Measurements from ENCODE around the gene SULT2A1. TPM values are rescaled to one million over a fixed set of nuclear protein-coding genes. Genes with fewer than 3 reads are reported as not detected.
"Not testable (repeated sequence)": the region's sequence is repeated elsewhere in the genome, so short reads cannot be mapped to it uniquely, and the experiment has no call there.

SULT2A1 gene
- total RNA-seq, 3 donors from 2014 or later = 0.10 to 0.16 (median 0.11) TPM

GRCh38 chr19:47885067-47885463 is 1.1 kb downstream of the SULT2A1 start:
- ATAC-seq (no peak), DNase-seq (no peak)
- no peak overlapping the region for H3K4me3 Mint-ChIP-seq
- no peaks in the 10 kb centered on the region for H3K9me3 Mint-ChIP-seq
- H3K36me3 Mint-ChIP-seq (ENCODE audit: insufficient read depth) = no peaks in the 10 kb centered on the region
- H3K4me1 Mint-ChIP-seq (ENCODE audit: low read depth) = no peaks in the 10 kb centered on the region
- H3K27me3 Mint-ChIP-seq (ENCODE audit: low read depth) = peaks cover 18% of the 10 kb centered on the region

GRCh38 chr19:47882890-47883289 is 3.2 kb downstream of the SULT2A1 start:
- no peak for DNase-seq
- peaks cover 3% of the 10 kb centered on the region for H3K9me3 Mint-ChIP-seq
- H3K27me3 Mint-ChIP-seq (ENCODE audit: low read depth) = peaks cover 25% of the 10 kb centered on the region
- H3K36me3 Mint-ChIP-seq (ENCODE audit: insufficient read depth) = no peaks in the 10 kb centered on the region
- no peak overlapping the region for H3K4me3 Mint-ChIP-seq
- no peak for ATAC-seq
- H3K4me1 Mint-ChIP-seq (ENCODE audit: low read depth) = no peaks in the 10 kb centered on the region

GRCh38 chr19:47881757-47882156 is 4.4 kb downstream of the SULT2A1 start:
- Mint-ChIP-seq H3K4me3 (no peak overlapping the region), H3K27me3 (ENCODE audit: low read depth) (peaks cover 25% of the 10 kb centered on the region), H3K36me3 (ENCODE audit: insufficient read depth) (no peaks in the 10 kb centered on the region), H3K9me3 (peaks cover 3% of the 10 kb centered on the region), H3K4me1 (ENCODE audit: low read depth) (no peaks in the 10 kb centered on the region)
- DNase-seq (no peak), ATAC-seq (no peak)

GRCh38 chr19:47879385-47879784 is 6.7 kb downstream of the SULT2A1 start:
- not testable (repeated sequence) for H3K4me3 Mint-ChIP-seq; H3K36me3 Mint-ChIP-seq (ENCODE audit: insufficient read depth); DNase-seq; H3K9me3 Mint-ChIP-seq; H3K4me1 Mint-ChIP-seq (ENCODE audit: low read depth); ATAC-seq
- peaks cover 28% of the 10 kb centered on the region for H3K27me3 Mint-ChIP-seq (ENCODE audit: low read depth)

- H3K27me3 Mint-ChIP-seq (ENCODE audit: low read depth) = peaks cover 31% of the 10 kb centered on the region
- H3K4me3 Mint-ChIP-seq = no peak overlapping the region
- H3K9me3 Mint-ChIP-seq = peaks cover 3% of the 10 kb centered on the region
These were observed 7.2 kb downstream of the SULT2A1 start for GRCh38 chr19:47878906-47879305.

GRCh38 chr19:47865166-47865565 is 20.9 kb downstream of the SULT2A1 start:
- H3K9me3 Mint-ChIP-seq = no peaks in the 10 kb centered on the region
- ATAC-seq (no peak), DNase-seq (no peak)
- no peak overlapping the region for H3K4me3 Mint-ChIP-seq
- no peaks in the 10 kb centered on the region for H3K36me3 Mint-ChIP-seq (ENCODE audit: insufficient read depth)
- H3K4me1 Mint-ChIP-seq (ENCODE audit: low read depth) = peaks cover 1% of the 10 kb centered on the region
- peaks cover 21% of the 10 kb centered on the region for H3K27me3 Mint-ChIP-seq (ENCODE audit: low read depth)

More at GRCh38 chr19:47878906-47879305, 7.2 kb downstream of the SULT2A1 start:
- ATAC-seq (no peak), DNase-seq (no peak)
- no peaks in the 10 kb centered on the region for H3K4me1 Mint-ChIP-seq (ENCODE audit: low read depth)
- no peaks in the 10 kb centered on the region for H3K36me3 Mint-ChIP-seq (ENCODE audit: insufficient read depth)

GRCh38 chr19:47863514-47863936 is 22.6 kb downstream of the SULT2A1 start:
- H3K9me3 Mint-ChIP-seq = no peaks in the 10 kb centered on the region
- peak; percentile 85 for DNase-seq
- no peaks in the 10 kb centered on the region for H3K4me1 Mint-ChIP-seq (ENCODE audit: low read depth)
- H3K36me3 Mint-ChIP-seq (ENCODE audit: insufficient read depth) = no peaks in the 10 kb centered on the region
- ATAC-seq = peak; percentile 98
- H3K4me3 Mint-ChIP-seq = no peak overlapping the region
- H3K27me3 Mint-ChIP-seq (ENCODE audit: low read depth) = peaks cover 22% of the 10 kb centered on the region

- ATAC-seq = no peak
These were observed 24.5 kb downstream of the SULT2A1 start for GRCh38 chr19:47861630-47862029.

GRCh38 chr19:47860602-47861297 is 25.4 kb downstream of the SULT2A1 start:
- no peak for ATAC-seq
- DNase-seq = no peak
- H3K9me3 Mint-ChIP-seq = no peaks in the 10 kb centered on the region
- H3K36me3 Mint-ChIP-seq (ENCODE audit: insufficient read depth) = no peaks in the 10 kb centered on the region
- no peaks in the 10 kb centered on the region for H3K4me1 Mint-ChIP-seq (ENCODE audit: low read depth)
- no peak overlapping the region for H3K4me3 Mint-ChIP-seq
- peaks cover 29% of the 10 kb centered on the region for H3K27me3 Mint-ChIP-seq (ENCODE audit: low read depth)

More at GRCh38 chr19:47861630-47862029, 24.5 kb downstream of the SULT2A1 start:
- Mint-ChIP-seq H3K4me3 (no peak overlapping the region), H3K4me1 (ENCODE audit: low read depth) (no peaks in the 10 kb centered on the region), H3K36me3 (ENCODE audit: insufficient read depth) (no peaks in the 10 kb centered on the region), H3K27me3 (ENCODE audit: low read depth) (peaks cover 29% of the 10 kb centered on the region), H3K9me3 (no peaks in the 10 kb centered on the region)
- DNase-seq = no peak

- not testable (repeated sequence) for H3K9me3 Mint-ChIP-seq; H3K36me3 Mint-ChIP-seq (ENCODE audit: insufficient read depth); H3K4me1 Mint-ChIP-seq (ENCODE audit: low read depth); ATAC-seq; H3K4me3 Mint-ChIP-seq; DNase-seq
- H3K27me3 Mint-ChIP-seq (ENCODE audit: low read depth) = peaks cover 25% of the 10 kb centered on the region
These were observed 26.3 kb downstream of the SULT2A1 start for GRCh38 chr19:47859838-47860237.

- H3K36me3 Mint-ChIP-seq (ENCODE audit: insufficient read depth); H3K4me3 Mint-ChIP-seq; DNase-seq; H3K4me1 Mint-ChIP-seq (ENCODE audit: low read depth); ATAC-seq; H3K9me3 Mint-ChIP-seq: not testable (repeated sequence)
- H3K27me3 Mint-ChIP-seq (ENCODE audit: low read depth) = peaks cover 24% of the 10 kb centered on the region
These were observed 27.3 kb downstream of the SULT2A1 start, which contains the start of gene TPRX2 for GRCh38 chr19:47858646-47859285. Gene TPRX2, plus strand, starts transcription at chr19:47859235. Its CDS starts 12 bp downstream, at chr19:47859247.

GRCh38 chr19:47858231-47858630 is 27.9 kb downstream of the SULT2A1 start:
- H3K27me3 Mint-ChIP-seq (ENCODE audit: low read depth) = peaks cover 24% of the 10 kb centered on the region
- not testable (repeated sequence) for ATAC-seq; H3K9me3 Mint-ChIP-seq; H3K36me3 Mint-ChIP-seq (ENCODE audit: insufficient read depth); DNase-seq; H3K4me3 Mint-ChIP-seq; H3K4me1 Mint-ChIP-seq (ENCODE audit: low read depth)

GRCh38 chr19:47854459-47854858 is 31.7 kb downstream of the SULT2A1 start:
- no peak overlapping the region for H3K4me3 Mint-ChIP-seq
- peaks cover 4% of the 10 kb centered on the region for H3K4me1 Mint-ChIP-seq (ENCODE audit: low read depth)
- H3K9me3 Mint-ChIP-seq = no peaks in the 10 kb centered on the region
- DNase-seq (no peak), ATAC-seq (no peak)
- H3K36me3 Mint-ChIP-seq (ENCODE audit: insufficient read depth) = no peaks in the 10 kb centered on the region
- peaks cover 35% of the 10 kb centered on the region for H3K27me3 Mint-ChIP-seq (ENCODE audit: low read depth)

GRCh38 chr19:47853003-47853402 is 33.1 kb downstream of the SULT2A1 start:
- ATAC-seq (no peak), DNase-seq (no peak)
- Mint-ChIP-seq H3K9me3 (no peaks in the 10 kb centered on the region), H3K4me1 (ENCODE audit: low read depth) (peaks cover 9% of the 10 kb centered on the region), H3K4me3 (no peak overlapping the region), H3K36me3 (ENCODE audit: insufficient read depth) (no peaks in the 10 kb centered on the region), H3K27me3 (ENCODE audit: low read depth) (peaks cover 44% of the 10 kb centered on the region)

Measured in activated T-cell treated with anti-CD3 and anti-CD28 coated beads, Interleukin-2, amount 50 U/mL, for 4 hours (primary cell).